ENCODE data around the gene PHF21B.

The PHF21B gene

GRCh38 chr22:45014654-45015053 lies 4.8 kb upstream of the PHF21B start:
- peak; percentile 68 for DNase-seq (ENCODE audit: low read depth, low spot score)

GRCh38 chr22:45013138-45013537 lies 3.3 kb upstream of the PHF21B start:
- no peak for DNase-seq (ENCODE audit: low read depth, low spot score)

- no peak for DNase-seq (ENCODE audit: low read depth, low spot score)
Measured at GRCh38 chr22:45010532-45010900, 711 bp upstream of the PHF21B start.

GRCh38 chr22:45008751-45009605 lies 827 bp downstream of the PHF21B start:
- DNase-seq (ENCODE audit: low read depth, low spot score), result peak; percentile 43

- DNase-seq (ENCODE audit: low read depth, low spot score), result peak; percentile 71
Measured at GRCh38 chr22:45008186-45008681, 1.6 kb downstream of the PHF21B start.

- DNase-seq (ENCODE audit: low read depth, low spot score), result peak; percentile 82
Measured at GRCh38 chr22:45007391-45008185, 2.2 kb downstream of the PHF21B start.

- peak; percentile 80 for DNase-seq (ENCODE audit: low read depth, low spot score)
Measured at GRCh38 chr22:45006964-45007390, 2.8 kb downstream of the PHF21B start.

GRCh38 chr22:45006111-45006963 lies 3.5 kb downstream of the PHF21B start:
- peak; percentile 38 for DNase-seq (ENCODE audit: low read depth, low spot score)

- no peak for DNase-seq (ENCODE audit: low read depth, low spot score)
Measured at GRCh38 chr22:45001653-45002052, 8.2 kb downstream of the PHF21B start.

GRCh38 chr22:45000330-45000729 lies 9.5 kb downstream of the PHF21B start:
- DNase-seq (ENCODE audit: low read depth, low spot score), result no peak

- DNase-seq (ENCODE audit: low read depth, low spot score), result no peak
Measured at GRCh38 chr22:44999687-45000086, 10.1 kb downstream of the PHF21B start.

GRCh38 chr22:44999231-44999630 lies 10.6 kb downstream of the PHF21B start:
- DNase-seq (ENCODE audit: low read depth, low spot score), result no peak

GRCh38 chr22:44998296-44998695 lies 11.5 kb downstream of the PHF21B start:
- DNase-seq (ENCODE audit: low read depth, low spot score), result no peak

GRCh38 chr22:44997060-44997459 lies 12.7 kb downstream of the PHF21B start:
- no peak for DNase-seq (ENCODE audit: low read depth, low spot score)

GRCh38 chr22:44996648-44997047 lies 13.2 kb downstream of the PHF21B start:
- no peak for DNase-seq (ENCODE audit: low read depth, low spot score)

GRCh38 chr22:44996120-44996519 lies 13.7 kb downstream of the PHF21B start:
- no peak for DNase-seq (ENCODE audit: low read depth, low spot score)

- no peak for DNase-seq (ENCODE audit: low read depth, low spot score)
Measured at GRCh38 chr22:44995715-44996114, 14.1 kb downstream of the PHF21B start.

- DNase-seq (ENCODE audit: low read depth, low spot score), result no peak
Measured at GRCh38 chr22:44995105-44995514, 14.7 kb downstream of the PHF21B start.

- DNase-seq (ENCODE audit: low read depth, low spot score), result no peak
Measured at GRCh38 chr22:44994399-44995104, 15.3 kb downstream of the PHF21B start.

- no peak for DNase-seq (ENCODE audit: low read depth, low spot score)
Measured at GRCh38 chr22:44992166-44992565, 17.6 kb downstream of the PHF21B start.

- DNase-seq (ENCODE audit: low read depth, low spot score), result no peak
Measured at GRCh38 chr22:44991218-44991617, 18.6 kb downstream of the PHF21B start.
